GM12864 (cell line): Measurements from ENCODE around the gene CCDC169.

Experiments used
- DNase-seq: peaks from one replicate; pipeline ENCODE4 v3.0.0-alpha.2; 2011; ENCODE audit warnings: low read depth
- H3K4me3 ChIP-seq: 2 replicates; pipeline ENCODE4 v1.5.1; 2011; ENCODE audit warnings: mild to moderate bottlenecking, low read depth, low read length, control low read depth
- CTCF ChIP-seq: IDR thresholded peaks from 2 replicates; pipeline ENCODE4 v1.5.1; 2011; ENCODE audit warnings: low read depth, mild to moderate bottlenecking, moderate library complexity, low read length, control low read depth, inconsistent platforms; ENCODE audit errors: missing control alignments

CCDC169 gene

GRCh38 chr13:36183901-36184300 is 113.7 kb downstream of the CCDC169 start:
- no peak for TF ChIP-seq CTCF
- no peak for DNase-seq
- no peak overlapping the region for H3K4me3 ChIP-seq
